ENCODE results near the gene NKPD1.

NKPD1 gene

DNA sequence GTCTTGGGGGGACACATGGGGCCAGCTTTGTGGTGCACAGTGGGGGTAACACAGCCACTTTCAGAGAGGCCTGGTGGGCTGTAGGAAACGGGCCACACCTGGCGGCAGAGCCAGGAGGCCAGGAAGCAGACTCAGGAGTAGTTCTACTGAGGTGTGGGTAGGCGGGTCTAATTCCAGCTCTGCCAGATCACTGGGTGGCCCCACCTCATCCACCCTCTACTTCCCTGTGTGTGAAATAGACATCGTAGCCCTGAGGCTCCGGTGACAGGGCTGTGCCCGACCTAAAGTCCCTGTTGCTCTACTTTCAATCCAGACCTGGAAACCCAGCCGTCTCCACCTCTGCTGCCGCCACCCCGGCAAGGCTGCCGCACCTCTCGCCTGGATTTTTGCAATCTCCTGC, 4.0 kb downstream of the NKPD1 start:
- in situ Hi-C loops (cut with MboI; ENCODE audit: low sequenced_read_pairs): no loop called here

DNA sequence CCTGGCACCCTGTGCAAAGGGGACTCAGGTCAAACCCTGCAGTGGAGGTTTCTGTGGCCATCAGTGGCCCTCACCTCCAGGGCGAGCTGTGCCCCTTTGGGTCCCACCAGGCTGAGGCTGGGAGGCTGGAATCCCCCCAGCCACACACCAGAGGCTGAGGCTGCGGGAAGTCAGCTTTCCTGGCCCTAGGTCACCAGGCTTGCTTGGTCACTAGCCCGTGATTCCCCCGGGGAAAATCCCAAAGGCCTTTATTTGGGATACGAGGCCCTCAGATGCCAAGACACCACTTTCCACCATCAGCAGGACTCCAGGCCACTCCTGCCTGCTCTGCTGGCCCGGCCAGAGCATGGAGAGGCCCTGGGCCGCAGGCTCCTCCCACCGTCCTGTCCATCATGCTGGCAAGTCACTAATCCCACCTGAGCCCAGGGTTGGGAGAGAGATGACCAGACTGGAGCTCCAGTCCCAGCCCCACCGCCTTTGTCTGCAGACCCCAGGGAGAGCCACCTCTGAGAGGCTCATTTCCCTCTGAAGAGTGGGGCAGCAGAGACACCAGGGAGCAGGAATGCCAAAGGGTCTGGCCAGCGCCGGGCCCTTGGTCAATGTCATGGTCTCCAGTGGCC, 4.7 kb downstream of the NKPD1 start:
- in situ Hi-C loops (cut with MboI; ENCODE audit: low sequenced_read_pairs): no loop called here

DNA sequence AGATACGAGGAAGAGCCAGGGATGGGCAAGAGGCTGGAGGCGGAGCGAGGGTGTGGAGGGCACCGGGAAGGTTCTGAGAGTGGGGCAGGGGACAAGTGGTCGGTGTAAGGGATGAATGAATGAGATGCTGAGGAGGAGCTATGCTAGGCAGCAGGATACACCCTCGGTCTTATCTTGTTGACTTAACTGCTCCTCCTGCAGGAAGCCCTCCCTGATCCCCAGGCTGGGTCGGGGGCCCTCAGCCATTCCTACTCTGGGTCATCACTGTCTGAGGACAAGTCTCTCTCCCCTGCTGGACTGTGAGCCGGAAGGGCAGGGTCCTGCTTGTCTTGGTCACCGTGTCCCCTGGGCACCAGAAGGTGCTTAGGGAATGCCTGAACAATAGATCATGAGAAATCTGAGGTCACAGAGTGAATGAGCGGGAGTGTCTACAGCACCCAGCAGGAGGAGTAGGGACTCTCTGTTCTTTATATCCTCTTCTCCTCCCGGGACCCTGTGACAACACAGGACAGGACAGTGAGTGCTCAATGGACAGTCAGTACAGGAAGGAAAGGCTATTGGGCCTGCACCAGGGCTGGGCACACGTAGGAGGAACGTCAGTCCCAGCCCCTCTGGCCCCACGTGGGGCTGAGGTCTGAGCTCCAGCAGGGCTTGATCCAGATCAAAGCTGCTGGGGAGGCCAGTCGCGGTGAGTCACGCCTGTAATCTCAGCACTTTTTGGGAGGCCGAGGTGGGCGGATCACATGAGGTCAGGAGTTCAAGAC, 6.5 kb downstream of the NKPD1 start:
- in situ Hi-C loops (cut with MboI; ENCODE audit: low sequenced_read_pairs): no loop called here

DNA sequence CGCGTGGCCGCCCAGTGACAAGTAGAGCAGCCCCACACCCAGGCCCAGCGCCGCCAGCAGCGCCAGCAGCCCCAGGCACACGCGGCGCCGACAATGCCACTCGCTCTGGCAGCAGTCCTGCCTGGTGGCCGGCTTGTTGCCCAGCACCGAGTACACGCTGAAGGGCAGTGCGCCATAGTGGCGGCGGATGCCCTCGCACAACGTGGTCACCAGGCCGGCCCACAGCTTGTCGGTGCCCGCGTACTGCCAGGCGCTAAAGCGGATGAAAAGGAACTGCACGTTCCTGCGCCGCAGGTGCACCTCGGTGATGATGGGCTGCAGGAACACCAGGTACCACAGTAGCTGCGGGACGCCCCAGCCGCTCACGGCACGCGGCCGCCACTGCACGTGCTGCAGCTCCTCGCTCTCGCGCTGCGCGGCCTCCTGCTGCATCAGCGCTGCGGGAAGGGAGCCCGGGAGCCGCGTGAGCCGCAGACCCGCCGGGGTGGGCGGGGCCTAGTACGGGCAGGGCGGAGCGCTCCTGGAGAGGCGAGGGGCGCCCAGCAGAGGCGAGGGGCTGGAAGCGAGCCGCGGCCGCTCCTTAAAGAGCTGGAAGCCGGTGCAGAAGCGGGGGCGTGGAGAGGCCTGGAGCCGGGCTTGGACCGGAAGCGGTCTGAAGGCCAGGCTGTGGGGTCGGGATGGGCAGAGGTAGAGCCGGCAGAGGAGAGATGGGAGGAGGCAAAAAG, 7.3 kb downstream of the NKPD1 start:
- in situ Hi-C loops (cut with MboI; ENCODE audit: low sequenced_read_pairs): no loop called here

DNA sequence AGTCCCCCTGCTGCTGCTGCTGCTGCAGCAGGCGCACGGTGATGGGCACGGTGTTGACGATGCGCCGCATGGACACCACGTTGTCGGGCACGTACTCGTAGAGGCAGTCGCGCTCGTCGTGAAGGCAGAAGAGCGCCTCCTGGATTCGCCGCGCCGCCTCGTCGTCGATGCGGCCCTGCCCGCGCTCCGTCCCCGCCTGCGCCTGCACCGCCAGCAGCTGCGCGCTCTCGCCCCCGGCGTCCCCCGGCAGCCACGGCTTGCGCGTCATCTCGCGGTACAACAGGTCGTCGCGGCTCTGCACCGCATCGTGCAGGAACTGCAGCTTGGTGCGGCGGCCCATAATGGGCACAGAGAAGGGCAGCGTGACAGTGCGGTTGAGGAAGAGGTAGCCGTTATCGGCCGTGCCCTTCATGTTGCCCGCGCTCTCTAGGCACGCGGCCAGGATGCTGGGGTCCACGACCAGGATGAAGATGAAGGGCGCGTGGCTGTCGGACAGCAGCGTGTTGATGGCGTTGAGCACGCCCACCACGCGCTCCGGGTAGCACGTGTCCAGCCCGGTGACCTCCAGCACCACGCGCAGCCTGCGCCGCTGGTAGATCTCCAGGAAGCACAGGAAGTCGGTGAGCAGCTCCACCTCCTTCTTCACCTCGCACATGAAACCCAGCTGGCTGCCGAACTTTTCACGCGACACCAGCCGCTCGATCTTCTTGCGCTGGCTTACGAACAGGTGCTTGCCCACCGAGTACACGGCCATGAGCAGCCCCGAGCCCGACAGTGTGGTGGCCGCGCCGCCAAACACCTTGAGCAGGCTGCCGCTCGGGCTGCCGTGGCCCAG, 8.1 kb downstream of the NKPD1 start:
- in situ Hi-C loops (cut with MboI; ENCODE audit: low sequenced_read_pairs): no loop called here

DNA sequence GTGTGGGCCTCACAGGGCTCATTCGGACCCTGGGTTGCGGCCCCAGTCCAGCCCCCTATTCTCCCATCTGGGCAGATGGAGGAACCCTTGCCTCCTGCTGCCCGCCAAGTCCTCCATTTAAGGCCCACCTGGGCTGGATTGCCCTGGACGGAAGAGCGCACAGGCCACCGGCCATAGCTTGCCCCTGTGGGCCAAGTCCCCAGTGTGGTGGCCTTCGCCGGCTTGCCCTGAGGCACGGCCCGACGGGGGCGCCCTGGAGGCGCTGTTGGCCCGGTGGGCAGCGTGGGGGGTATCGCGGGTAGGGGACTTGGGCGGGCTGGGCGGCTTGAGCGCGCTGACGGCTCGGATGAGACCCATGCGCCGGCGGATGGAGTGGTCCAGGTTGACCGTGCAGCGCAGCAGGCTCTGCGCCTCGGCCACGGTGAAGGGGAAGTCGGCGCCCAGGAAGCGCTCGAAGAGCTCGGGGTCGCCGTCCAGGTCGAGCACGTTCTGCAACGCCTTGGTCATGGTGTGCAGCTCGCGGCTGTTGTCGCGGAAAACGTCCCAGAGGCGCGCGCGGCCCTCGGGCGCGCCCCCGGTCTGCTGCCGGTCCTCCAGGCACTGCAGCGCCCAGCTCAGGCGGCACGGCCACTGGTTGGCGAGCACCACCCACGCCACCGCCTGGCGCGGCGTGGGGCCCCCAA, 8.8 kb downstream of the NKPD1 start:
- in situ Hi-C loops (cut with MboI; ENCODE audit: low sequenced_read_pairs): no loop called here

DNA sequence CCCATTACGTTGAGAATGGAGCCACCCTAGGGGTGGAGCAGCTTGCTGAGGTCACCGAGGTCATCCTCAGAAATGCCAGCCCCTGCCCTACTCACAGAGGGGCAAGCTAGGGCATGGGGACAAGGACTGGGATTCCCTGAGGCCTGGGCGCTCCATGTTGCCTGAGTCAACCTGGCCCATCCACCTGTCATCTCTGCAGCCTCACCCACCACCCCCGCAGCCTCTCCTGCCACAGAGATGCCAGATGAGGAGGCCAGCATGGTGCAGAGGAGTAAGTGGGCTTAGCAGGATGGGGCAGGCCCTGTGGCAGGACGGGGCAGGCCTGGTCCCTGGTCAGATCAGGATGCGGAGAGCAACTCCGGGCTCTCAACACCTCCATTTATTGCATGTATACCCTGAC, 9.5 kb downstream of the NKPD1 start:
- in situ Hi-C loops (cut with MboI; ENCODE audit: low sequenced_read_pairs): no loop called here

DNA sequence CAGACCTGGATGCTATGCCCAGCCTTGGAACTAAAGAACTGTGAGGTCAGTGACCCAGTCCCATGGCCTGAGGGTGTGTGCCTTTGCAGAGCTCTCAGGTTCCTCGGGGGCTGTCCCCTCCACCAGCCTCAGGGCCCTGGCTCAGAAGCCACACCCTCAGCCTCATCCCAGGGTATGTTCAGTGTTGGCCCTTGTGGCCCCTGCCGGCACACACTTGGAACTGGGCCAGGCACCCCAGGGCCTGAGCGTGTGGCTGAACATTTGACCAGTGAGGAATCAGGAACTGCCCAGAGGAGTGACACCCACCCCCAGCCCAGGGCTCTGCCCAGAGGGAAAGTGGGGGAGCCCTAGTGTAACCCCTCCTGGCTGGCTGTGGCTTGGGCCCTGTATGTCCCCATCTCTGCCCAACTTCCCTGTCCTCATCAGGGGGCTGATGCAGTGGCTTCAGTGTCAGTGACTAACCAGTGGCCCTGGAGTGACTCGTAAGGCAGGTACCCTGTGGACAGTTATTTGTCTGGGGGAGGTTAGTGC, 10.0 kb downstream of the NKPD1 start:
- in situ Hi-C loops (cut with MboI; ENCODE audit: low sequenced_read_pairs): no loop called here

DNA sequence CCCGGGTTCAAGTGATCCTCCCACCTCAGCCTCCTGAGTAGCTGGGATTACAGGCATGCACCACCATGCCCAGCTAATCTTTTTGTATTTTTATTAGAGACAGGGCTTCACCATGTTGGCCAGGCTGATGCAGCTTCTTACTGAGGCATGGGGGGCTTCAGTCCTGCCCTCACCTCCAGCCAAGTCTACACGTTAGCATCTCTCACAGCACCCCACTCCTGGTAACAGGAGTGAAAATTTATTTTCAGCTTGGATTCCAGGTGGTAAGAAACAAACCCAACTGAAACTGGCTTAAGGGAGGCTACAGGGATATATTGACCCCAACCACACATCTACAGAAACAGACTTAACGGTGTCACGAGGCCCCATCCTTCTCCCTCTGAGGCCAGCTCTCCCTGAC, 10.6 kb downstream of the NKPD1 start:
- in situ Hi-C loops (cut with MboI; ENCODE audit: low sequenced_read_pairs): no loop called here

DNA sequence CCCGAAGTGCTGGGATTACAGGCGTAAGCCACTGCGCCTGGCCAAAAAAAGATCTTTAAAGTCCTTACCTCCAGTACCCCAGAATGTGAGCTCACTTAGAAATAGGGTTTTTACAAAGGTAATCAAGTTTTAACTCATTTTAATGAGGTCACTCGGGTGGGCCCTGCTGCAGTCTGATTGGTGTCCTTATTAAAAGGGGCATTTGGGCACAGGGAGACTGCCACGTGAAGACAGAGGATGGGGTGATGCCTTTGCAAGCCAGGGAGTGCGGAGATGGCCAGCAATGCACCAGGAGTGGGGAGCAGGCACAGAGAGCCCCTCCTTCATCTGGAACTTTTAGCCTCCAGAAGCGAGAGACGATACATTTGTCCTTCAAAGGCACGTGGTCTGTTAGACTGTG, 11.7 kb downstream of the NKPD1 start:
- in situ Hi-C loops (cut with MboI; ENCODE audit: low sequenced_read_pairs): no loop called here

DNA sequence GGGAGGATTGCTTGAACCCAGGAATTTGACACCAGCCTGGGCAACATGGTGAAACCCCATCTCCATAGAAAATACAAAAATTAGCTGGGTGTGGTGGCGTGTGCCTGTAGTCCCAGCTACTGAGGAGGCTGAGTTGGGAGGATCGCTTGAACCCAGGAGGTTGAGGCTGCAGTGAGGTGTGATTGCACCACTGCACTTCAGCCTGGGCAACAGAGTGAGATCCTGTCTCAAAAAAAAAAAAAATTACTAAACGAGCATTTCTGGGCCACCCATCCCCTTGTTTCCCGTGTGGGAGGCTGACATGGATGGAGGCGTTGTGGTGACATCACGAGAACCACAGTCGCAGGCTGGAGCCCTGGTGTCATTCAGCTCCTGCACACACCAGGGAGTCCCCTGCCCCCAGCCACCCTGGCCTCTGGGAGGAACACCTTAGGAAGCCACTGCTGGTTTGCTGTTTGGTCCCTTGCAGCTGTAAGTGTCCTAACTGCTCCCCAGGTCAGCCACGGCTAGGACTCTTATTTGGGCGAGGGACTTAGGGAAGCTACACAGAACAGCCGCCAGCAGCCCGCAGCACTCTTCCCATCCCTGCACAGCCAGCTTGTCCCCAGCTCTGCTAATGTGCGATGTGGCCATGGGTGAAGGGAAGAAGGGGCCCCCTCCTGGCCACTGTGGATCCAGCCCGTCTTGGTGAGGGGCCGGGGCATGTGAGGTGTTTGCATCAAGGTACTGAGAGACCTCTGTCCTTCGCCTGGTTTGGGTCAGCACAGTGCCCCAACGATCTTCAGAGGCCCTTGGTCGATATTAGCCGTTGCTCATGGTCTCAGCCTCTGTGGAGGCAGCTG, 12.7 kb downstream of the NKPD1 start:
- in situ Hi-C loops (cut with MboI; ENCODE audit: low sequenced_read_pairs): no loop called here

DNA sequence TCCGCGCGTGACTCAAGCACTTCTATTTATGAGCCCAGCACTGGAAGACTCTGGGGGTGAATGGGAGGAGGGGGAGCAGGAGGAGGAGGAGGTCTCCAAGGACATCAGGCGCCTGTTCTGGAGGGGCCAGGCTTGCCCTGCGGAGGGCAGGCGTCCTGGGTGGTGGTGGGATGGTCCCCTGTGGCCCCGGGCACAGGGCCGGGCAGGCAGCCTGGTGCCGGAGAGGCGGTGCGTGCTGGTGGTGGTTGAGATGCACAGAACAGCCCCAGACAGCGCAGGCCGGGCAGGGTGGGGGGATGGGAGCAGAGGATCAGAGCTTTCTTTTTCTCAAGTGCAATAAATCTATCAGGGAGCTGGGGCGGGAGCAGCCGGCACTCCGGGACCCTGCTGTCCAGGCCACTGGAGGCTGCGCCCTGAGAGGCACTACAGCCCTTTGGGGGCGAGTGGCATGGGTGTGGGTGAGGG, 14.0 kb downstream of the NKPD1 start:
- in situ Hi-C loops (cut with MboI; ENCODE audit: low sequenced_read_pairs): no loop called here

DNA sequence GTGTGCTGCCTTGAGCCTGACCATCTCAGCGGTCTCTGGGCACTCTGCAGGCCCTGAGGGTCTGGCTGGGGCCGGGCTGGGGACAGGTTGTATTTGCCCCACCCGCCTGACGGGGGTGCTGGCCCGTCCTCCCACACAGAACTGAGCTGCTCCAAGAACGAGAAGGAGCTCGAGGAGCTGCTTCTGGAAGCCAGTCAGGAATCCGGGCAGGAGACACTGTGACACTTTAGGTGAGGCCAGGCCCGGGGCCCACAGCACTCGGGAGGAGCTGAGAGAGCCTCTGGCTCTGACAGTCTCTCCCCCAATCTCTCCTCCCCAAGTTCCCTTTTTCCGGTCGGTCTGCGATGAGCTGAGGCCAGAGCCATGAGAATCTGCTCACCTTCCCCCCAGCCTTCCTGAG, 14.5 kb downstream of the NKPD1 start:
- in situ Hi-C loops (cut with MboI; ENCODE audit: low sequenced_read_pairs): no loop called here

DNA sequence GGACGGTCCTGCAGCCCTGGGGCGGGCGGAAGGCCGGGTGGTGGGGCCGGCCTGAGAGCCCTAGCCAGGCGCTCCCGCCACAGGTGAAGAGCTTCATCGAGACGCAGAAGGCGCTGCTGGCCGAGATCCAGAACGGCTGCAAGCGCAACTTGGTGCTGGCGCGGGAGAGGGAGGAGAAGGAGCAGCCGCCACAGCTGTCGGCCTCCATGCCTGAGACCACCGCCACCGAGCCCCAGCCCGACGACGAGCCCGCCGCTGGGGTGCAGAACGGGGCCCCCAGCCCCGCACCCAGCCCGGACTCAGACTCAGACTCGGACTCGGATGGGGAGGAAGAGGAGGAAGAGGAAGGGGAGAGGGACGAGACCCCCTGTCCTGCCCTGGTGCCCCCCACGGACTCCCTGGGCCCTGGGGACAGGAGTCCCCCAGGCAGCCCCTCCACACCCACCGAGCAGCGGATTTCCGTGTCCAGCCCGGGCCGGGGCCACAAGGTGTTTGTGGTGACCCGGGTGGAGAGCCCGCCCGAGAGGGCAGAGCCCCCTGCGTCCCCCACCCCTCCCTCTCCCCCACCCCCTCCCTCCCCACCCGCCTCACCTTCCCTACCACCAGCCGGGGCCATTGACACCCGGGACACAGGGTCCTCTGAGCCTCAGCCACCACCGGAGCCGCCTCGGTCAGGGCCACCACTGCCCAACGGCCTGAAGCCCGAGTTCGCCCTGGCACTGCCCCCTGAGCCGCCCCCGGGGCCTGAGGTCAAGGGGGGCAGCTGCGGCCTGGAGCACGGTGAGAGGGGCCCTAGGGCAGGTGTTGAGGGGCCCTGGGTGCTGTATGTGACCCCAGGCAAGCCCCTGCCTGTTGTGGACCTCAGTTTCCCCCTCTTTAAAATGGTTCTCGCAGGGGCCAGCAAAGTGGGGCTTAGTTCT, 15.3 kb downstream of the NKPD1 start:
- in situ Hi-C loops (cut with MboI; ENCODE audit: low sequenced_read_pairs): no loop called here

DNA sequence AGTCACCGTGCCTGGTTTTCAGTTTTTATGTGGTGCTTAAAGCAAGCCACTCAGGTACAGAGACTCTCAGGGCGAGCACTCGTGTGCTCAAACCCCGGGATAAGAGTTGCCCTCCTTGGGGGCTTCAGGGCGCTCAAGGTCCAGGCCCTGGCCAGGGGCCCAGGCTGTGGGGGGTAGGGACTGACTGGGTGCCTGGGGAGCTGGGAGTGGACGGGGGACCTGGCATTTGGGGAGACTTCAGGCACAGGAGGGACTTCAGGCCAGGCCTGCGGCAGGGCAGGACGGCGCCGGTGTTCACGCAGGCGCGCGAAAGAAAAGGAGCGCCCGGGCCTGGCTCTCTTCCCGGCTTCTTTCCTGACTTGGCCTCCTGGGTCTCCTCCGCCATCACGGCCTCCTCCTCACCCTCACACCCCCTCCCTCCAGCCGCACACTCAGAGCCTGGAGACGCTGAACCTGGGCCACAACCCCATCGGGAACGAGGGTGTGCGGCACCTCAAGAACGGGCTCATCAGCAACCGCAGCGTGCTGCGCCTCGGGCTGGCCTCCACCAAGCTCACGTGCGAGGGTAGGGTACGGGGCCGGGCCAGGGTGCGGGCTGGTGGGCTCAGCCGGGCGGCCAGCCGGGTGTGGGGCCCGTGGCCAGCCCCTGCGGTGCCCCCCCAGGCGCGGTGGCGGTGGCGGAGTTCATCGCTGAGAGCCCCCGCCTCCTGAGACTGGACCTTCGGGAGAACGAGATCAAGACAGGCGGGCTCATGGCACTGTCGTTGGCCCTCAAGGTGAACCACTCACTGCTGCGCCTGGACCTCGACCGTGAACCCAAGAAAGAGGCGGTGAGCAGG, 16.1 kb downstream of the NKPD1 start:
- in situ Hi-C loops (cut with MboI; ENCODE audit: low sequenced_read_pairs): no loop called here

DNA sequence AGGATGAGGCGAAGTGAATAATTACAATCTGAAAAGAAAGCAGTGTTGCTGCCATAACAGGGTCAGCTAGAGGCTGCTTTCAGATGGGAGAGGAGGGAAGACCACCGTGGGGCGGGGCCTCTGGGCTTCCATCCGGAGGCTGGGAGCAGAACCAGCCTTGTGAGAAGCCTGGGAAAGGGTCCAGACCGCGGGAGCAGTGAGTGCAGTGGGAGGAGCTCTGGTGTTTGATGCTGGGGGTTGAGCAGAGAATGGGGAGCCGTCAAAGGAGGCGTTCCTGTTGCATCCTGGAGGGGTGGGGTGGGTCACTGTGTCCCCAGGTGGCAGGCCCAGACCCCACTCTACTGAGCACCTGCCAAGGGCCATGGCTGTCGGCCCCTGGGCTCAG, 18.1 kb downstream of the NKPD1 start:
- in situ Hi-C loops (cut with MboI; ENCODE audit: low sequenced_read_pairs): no loop called here

DNA sequence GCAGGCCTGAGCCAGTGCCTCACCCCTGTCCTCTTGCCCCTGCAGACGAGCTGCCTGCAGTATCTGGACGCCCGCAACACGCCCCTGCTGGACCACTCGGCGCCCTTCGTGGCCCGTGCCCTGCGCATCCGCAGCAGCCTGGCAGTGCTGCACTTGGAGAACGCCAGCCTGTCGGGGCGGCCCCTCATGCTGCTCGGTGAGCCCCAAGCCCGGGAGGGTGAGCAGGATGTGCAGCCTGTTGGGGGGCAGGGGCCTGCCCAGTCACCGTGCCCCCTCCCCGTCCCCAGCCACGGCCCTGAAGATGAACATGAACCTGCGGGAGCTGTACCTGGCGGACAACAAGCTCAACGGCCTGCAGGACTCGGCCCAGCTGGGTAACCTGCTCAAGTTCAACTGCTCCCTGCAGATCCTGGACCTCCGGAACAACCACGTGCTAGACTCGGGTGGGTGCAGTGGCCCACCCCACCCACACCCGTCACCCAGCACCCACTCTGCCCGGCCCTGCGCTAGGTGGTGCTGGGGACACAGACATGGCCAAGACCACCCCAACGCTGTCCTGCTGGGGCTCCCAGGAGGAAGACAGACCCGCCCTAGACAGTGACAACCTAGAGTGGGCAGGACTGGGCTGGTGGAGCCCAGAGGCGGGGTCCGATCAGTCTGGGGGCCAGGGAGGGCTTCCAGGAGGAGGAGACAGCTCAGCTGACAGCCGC, 18.6 kb downstream of the NKPD1 start:
- in situ Hi-C loops (cut with MboI; ENCODE audit: low sequenced_read_pairs): no loop called here

Measured in HL-60/S4 treated with phorbol 12-myristate 13-acetate at 8.2 ng/mL for 4 days and 3 days (cell line).